Activated CD4-positive, alpha-beta T cell treated with anti-CD3 and anti-CD28 coated beads, Interleukin-2, amount 50 U/mL, for 24 hours (primary cell): ENCODE data around the gene ISG20L2.

Experiments used
- DNase-seq, 2 donors: peaks; one replicate each; pipeline ENCODE4 v3.0.0-alpha.2; 2020; ENCODE audit warnings: low read depth in 1 of 2, low spot score in 1 of 2

The ISG20L2 gene

DNA sequence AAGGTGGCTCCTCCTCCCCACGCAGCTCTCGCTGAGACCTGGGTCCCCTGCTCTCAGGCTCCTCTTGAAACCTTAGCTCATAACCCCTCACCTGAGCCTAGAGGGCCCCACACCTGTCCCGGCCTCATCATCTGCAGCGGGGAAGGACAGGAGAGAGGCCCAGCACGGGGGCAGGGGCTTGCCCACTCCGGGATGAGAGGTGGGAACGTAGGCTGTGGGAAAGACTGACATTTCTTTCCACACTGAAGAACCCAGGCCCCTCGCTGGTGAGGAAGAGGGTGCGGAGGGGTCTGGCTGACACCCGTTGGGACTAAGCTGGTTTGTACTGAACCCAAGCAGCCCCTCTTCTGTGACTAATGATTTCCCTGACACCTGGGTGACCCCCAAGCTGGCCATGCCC, 37.4 kb downstream of the ISG20L2 start:
- no peak for DNase-seq

GRCh38 chr1:156690675-156691036, 37.9 kb downstream of the ISG20L2 start:
- no peak for DNase-seq

- no peak for DNase-seq
Observed at GRCh38 chr1:156689953-156690674, 38.5 kb downstream of the ISG20L2 start.

- peak; percentile 47 to 70 for DNase-seq
Observed at GRCh38 chr1:156689035-156689952, 39.3 kb downstream of the ISG20L2 start.

DNA sequence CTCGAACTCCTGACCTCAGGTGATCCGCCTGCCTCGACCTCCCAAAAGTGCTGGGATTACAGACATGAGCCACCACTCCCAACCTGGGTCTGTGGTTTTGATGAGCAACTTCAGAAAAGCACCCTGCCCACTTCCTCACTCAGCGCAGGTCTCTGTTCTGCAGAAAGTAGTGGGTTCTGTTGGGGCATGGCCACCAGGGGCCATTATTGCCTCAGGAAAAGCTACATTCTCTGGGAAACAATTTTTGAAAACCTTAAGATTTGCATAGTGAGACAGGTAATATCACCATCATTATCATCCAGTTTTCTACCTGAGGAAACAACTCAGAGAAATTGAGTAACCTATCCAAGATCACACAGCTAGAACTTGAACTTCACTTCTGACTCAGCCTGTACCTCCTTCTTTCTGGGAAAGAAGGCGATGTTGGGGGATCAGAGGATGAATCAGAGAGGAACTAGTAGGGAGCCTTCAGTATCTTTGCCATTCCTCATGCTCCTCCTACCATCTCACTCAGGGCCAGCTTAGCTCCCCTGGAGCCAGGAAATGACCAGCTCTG, 44.3 kb downstream of the ISG20L2 start:
- DNase-seq = no peak

DNA sequence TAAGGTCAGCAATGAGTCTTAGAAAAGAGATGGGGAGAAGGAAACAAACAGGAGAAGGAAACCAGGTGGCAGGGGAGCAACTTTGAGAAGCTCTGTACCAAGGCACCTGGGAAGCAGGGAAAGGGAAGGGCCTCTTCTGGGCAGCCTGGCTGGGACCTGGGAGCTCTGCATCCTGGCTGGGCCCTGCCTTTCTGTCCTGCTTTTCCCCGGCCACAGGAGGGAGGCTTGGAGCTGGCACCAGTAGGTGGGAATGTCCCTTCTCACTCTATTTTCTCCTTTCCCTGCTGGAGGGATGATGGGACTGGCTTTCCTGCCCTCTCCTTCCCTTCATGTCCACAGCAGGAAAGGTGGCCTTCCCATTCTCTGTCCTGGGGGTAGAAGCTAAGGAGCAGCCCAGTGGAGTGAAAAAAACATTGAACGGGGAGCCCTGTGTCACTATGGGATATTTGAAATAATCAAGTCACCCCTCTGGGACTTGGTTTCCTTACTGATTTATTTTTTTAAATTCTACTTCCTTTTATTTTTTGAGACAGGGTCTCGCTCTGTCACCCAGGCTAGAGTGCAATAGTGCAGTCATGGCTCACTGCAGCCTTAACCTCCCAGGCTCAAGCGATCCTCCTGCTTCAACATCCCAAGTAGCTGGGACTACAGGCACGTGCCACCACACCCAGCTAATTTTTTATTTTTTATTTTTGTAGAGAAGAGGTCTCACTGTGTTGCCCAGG, 46.2 kb downstream of the ISG20L2 start:
- DNase-seq = no peak

GRCh38 chr1:156681196-156681960, 47.2 kb downstream of the ISG20L2 start:
- no peak for DNase-seq

DNA sequence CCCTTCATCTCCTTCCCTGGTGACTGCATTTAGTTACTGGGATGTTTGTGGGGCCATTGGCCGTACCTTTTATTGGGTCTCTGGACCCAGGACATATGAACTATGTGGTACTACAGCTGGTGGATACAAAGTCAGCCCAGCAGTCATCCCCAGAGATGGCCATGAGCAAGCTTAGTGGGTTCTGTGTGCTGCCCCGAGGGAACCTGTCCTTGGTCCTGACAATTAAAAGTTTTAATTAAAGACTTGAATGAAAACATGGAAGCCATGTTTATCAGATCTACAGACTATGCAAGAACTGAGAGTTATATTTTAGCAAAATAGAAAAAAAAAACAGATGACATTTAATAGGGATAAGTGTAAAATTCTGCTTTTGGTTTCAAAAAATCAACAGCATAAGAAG, 48.5 kb downstream of the ISG20L2 start:
- DNase-seq = no peak

GRCh38 chr1:156677616-156678596, 50.7 kb downstream of the ISG20L2 start:
- no peak for DNase-seq

- DNase-seq = no peak
Observed at GRCh38 chr1:156676820-156677615, 51.5 kb downstream of the ISG20L2 start, which contains the start of gene NES. Gene NES, minus strand, starts transcription at chr1:156677407. Its CDS starts 143 bp downstream, at chr1:156677264.

GRCh38 chr1:156676114-156676819, 52.3 kb downstream of the ISG20L2 start:
- no peak for DNase-seq

DNA sequence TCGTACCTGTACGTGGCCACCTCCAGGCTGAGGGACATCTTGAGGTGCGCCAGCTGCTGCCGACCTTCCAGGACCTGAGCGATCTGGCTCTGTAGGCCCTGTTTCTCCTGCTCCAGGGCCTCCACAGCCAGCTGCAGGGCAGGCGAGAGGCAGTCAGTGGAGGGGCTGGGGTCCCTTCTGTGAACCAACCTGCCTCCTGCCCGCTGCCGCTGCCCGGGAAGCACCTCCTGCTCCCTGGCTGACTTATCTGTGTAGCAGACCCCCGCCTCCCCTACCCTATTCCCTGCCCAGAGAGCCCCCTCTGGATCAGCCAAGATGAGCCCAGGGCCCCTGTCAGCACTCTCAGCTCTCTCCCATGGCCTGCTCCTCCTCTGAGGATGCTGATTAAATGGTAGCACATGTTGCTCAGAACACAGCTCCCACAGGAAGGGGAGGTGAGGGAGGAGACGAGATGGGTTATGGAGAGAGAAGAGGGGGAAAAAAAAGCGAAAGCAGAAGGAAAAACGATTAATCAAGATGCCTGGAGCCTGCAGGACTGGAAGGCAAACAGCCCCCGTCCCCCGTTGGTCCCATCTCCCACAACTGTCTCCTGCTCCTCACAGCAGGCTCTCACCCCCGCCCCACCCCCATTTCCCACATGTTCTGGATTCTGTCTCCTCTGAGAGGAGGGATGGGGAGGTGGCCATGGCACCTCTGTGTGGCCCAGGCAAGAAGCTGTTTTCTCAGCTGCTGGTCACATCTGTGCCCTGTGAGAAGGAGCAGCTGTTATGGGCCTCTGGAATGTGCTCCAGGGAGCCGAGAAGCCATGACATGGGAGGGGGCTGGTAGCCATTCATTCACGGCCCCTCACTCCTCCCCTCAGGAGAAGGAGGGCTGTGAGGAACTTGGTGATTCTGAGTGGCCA, 53.1 kb downstream of the ISG20L2 start:
- no peak for DNase-seq

DNA sequence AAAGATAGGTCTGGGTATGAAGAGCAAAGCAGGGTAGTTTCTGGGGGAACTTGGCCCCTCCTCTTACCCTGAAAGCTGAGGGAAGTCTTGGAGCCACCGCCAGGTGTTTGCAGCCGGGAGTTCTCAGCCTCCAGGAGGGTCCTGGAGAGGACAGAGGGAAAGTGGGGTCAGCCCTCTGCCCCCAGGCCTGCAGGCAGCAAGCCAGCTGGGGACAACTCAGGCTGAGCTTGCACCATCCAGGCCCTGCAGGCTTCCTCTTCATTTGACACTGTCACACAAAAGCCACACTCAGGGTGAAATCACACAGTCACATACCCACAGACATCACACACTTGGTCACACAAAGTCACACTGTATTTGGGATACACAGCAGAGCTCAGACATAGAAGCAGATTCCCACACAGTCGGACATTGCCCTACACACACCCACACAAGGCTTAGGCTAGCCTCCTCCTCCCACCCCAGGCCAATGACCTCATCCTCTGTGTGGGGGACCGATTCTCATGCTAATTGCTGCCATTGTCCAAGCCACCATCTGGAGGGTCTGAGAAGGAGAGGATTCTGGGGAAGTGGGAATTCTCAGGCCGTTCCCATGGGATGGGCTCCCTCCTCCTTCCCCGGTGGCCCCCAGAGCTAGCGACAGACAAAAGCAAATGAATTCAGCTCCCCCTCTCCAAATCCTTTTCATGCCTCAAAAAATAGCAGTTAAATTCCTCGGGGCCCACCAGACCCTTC, 55.0 kb downstream of the ISG20L2 start:
- DNase-seq = no peak
